ENCODE measurements around the gene PAX5.

GRCh38 chr9:36897478-36897877 lies 136.6 kb downstream of the PAX5 start:
- TF ChIP-seq CTCF (IDR thresholded peaks at IDR 0.05) (no peak), EZH2 (IDR thresholded peaks at IDR 0.05; ENCODE audit: borderline replicate concordance, insufficient read depth, low read depth, low read length, poor library complexity, severe bottlenecking) (no peak)

Data from B cell (primary cell).